OCI-M1 (cell line): ENCODE measurements around the gene WNK2.
A peak's percentile ranks its signal among the peaks of the same experiment; 100 is the strongest.

Source experiments
- DNase-seq: peaks from one replicate; lab custom pipeline; 2025; lab: John Stamatoyannopoulos, UW

Gene WNK2

GRCh38 chr9:93266521-93267001, 82.6 kb downstream of the WNK2 start:
- DNase-seq: no peak

- no peak for DNase-seq
Observed at GRCh38 chr9:93267091-93267541, 83.2 kb downstream of the WNK2 start.

GRCh38 chr9:93267681-93268505, 84.0 kb downstream of the WNK2 start:
- no peak for DNase-seq

GRCh38 chr9:93268551-93269314, 84.8 kb downstream of the WNK2 start:
- DNase-seq: no peak

- DNase-seq: no peak
Observed at GRCh38 chr9:93270976-93271375, 87.0 kb downstream of the WNK2 start.

GRCh38 chr9:93276973-93277372, 93.0 kb downstream of the WNK2 start:
- DNase-seq: no peak

- DNase-seq: no peak
Observed at GRCh38 chr9:93278144-93278543, 94.2 kb downstream of the WNK2 start.

- no peak for DNase-seq
Observed at GRCh38 chr9:93280661-93281259, 96.8 kb downstream of the WNK2 start.

- DNase-seq: no peak
Observed at GRCh38 chr9:93286252-93287188, 102.6 kb downstream of the WNK2 start.

GRCh38 chr9:93287189-93287552, 103.2 kb downstream of the WNK2 start:
- no peak for DNase-seq

GRCh38 chr9:93287593-93287992, 103.7 kb downstream of the WNK2 start:
- DNase-seq: no peak

- DNase-seq: peak; percentile 67
Observed at GRCh38 chr9:93288341-93288740, 104.4 kb downstream of the WNK2 start.

GRCh38 chr9:93288891-93289883, 105.2 kb downstream of the WNK2 start:
- DNase-seq: no peak

- no peak for DNase-seq
Observed at GRCh38 chr9:93290495-93291434, 106.8 kb downstream of the WNK2 start.

- DNase-seq: no peak
Observed at GRCh38 chr9:93291536-93292287, 107.8 kb downstream of the WNK2 start.

GRCh38 chr9:93292288-93292615, 108.3 kb downstream of the WNK2 start:
- no peak for DNase-seq

GRCh38 chr9:93292664-93293328, 108.9 kb downstream of the WNK2 start:
- DNase-seq: no peak

GRCh38 chr9:93294011-93294410, 110.1 kb downstream of the WNK2 start:
- DNase-seq: no peak
